NCI-H748 treated with DMSO at 0.1 percent for 48 hours (cell line): ENCODE measurements around the gene BRDT.

Source experiments
- DNase-seq: peaks from one replicate; lab custom pipeline; 2025; lab: John Stamatoyannopoulos, UW

BRDT gene

DNA sequence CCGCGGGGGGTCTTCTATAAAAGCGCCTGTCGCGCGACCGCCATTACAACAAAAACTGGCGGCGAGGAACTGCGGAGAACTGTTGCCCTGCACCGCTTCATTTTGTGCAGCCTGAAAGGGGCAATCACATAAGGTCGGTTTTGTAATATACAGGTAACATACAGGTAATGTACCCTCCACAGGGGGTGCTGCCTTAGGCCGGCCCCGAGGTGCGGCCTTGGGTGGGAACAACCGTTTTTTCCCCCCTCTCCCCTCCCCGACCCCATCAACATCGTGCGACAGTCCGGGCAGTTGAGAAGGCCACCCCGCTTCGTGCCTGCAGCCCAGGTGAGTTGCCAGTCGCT, at the start of gene BRDT:
TSS of gene BRDT (plus strand) at position 46 of the 344 bp plus-strand sequence. CDS start 13,354 bp downstream, outside the sequence.
- no peak for DNase-seq

DNA sequence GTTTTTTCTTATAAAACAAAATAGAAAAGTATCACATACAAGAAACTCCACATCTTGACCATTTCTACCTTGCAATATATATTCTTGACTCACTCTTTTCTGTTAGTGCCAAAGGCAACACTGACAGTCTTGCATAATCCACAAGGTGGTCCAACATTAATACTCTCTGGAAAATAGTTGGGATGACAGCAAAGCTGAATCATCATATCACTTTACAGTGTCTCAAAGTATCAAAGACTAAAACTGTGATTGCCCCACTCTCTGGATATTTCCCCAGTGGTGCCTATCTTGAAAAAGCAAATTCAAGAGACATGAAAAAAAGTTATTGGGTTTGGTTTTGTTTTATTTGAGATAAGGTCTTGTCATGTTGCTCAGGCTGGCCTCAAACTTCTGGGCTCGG, 48.6 kb upstream of the BRDT start:
- DNase-seq = no peak

DNA sequence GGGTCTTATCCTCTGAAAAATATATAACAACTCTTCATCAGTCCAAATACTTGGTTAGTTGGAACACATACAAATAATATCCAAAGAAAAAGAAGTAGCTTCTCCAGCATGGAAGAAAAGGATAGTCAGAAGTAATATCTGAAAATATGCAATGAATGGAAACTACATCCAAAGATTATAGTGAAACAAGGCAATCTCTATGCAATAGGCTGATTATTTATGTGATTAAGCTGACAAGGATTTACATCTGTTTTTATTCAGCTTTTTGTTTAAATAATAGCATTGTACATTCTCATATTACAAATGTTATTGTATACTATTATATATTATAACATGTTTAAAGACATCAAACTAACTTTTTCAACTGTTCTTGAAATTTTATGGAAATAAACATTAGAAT, 48.0 kb upstream of the BRDT start:
- no peak for DNase-seq

DNA sequence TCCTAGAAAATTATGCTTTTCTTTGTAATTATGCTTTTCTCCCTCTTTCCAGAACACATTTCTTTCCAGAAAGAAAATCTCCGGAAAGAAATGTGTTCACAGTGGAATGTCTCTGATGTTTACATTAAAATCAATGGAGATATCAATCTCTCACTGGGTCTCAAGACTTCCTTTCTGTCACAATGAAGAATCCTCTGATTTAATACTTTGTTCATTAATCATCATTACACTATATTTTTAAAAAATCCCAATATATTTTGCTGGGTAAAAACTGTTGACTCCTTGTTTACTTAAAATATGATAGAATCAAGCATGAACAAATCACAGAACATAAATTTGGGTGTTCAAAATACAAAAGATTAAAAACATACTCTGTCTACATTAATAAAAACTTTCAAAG, 36.9 kb upstream of the BRDT start:
- no peak for DNase-seq

DNA sequence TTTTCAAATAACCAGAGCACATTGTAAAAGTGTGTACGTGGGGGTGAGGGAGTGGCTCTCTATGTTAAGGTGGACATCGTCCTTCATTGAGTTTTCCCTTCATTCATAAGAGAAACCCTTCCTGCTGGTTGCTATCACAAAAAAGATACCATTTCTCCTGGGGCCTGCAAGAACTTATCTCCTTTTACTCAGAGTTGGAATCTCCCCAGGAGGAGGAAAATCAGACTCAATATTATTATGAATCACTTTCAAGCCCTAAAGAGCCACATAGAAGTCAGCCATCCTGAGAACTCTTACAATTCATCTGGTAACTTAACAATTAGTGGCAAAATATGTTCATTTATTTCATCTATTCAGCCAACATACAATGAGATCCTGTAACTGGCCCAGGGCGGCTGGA, 36.2 kb upstream of the BRDT start:
- DNase-seq = no peak

DNA sequence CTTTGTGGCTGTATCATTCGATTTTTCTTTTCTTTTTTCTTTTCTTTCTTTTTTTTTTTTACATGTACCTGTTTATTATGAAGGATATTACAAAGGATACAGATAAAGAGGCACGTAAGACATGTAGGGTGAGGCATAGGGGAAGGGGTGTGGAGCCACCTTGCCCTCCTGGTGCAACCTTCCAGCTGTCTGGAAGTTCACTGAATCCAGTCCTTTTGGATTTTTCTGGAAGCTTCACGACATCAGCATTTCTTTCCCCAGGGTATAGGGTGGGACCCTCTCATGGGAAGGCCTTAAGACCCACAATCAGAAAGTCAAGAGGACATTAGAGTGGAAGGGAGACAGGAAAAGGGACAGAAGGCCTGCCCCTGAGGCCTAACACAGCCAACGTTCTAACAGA, 33.2 kb upstream of the BRDT start:
- no peak for DNase-seq

DNA sequence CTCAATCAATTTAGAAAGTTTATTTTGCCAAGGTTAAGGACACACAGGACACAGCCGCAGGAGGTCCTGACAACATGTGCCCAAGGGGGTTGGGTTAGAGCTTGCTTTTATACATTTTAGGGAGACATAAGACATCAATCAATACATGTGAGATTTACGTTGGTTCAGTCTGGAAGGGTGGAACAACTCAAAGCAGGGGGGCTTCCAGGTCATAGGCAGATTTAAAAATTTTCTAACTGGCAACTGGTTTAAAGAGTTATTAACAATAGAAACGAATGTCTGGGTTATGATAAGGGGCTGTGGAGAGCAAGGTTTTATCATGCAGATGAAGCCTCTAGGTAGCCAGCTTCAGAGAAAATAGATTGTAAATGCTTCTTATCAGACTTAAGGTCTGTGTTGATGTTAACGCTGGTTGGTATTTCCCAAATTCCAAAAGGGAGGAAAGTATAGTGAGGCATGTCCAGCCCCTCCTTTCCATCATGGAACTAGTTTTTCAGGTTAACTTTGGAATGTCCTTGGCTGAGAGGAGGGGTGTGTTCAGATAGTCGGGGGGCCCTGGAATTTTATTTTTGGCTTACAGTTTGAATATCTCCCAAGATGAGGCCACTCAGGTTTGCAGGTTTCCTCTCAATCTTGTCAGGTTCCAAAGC, 32.3 kb upstream of the BRDT start:
- no peak for DNase-seq

DNA sequence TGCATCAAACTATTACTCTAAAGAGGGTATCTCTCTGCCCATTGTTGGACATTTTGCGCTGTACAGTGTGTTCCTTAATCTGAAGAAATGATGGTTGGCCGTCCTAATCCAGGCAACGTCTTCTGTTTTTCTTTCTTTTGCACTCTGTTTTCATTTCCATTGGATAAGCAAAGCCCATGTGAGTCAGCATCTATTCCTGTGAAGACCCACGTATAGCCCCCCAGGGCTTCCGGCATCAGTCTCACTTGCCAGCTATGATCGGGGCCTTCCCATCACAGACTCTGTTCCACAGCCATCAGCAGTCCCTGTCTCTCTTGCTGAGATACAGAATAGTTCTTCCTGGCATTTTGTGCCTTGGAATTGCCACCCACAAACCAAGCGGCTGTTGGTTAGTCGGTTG, 29.2 kb upstream of the BRDT start:
- DNase-seq = no peak

DNA sequence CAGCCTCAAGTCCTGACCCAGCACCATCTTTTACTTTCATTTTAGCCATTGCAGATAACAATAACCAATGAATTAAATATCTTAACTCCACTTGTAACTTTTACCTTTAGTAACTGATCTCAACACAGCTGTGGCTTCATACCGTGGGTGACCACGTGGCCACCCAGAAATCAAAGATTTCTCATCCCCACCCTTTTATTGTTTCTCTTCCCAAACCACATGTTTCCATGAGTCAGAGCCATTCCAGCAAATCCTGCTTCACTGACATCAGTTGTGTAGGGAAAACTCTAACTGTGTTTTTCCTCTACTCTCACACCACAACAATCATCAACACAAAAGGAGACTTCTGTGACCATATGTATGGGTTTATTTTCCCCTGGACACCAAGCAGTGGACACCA, 25.1 kb upstream of the BRDT start:
- no peak for DNase-seq

DNA sequence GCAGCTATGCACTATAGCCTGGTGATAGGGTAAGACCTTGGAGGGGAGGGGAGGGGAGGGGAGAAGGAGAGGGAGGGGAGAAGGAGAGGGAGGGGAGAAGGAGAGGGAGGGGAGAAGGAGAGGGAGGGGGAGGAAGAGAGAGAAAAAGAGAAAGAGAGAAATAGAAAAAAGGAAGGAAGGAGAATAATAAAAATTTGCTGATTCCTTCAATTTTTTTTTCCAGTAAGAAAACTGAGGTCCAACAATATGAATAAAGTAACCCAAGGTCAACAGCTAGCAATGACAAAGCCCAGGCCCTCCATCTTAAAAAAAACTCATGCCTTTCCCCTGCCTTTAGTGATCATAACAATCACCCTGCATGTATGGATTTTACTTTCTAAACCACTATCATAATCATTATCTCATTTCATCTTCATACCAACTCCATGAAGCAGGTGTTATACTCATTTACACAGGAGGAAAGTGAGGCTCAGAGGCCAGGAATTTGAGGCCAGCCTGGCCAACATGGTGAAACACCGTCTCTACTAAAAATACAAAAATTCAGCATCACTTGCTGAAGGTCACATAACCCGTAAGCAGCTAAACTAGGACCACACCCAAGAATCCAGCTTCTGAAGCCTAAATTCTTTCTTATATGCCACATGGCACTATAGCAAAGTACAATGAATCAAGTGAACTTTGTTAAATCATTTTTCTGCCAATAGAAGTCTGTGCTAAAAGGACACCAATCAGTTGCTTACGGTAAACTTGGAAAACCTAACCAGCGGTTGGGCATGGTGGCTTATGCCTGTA, 23.4 kb upstream of the BRDT start:
- no peak for DNase-seq

DNA sequence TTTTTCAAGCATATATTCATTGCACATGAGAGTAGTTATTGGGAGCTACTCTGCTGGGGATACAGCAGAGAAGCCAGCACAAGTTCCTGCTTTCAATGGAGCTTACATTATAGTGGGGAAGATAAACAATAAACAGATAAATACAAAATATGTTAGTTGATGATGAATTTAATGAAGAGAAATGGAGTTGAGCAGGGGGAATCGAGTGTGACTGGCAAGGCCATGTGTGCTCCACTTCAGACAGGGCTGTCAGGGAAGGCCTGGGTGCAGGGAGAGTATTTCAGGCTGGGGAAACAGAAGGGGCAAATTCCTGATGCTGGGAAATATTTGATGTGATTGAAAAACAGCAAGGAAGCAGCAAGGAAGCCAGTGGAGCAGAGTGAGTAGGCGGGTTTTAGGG, 21.2 kb upstream of the BRDT start:
- no peak for DNase-seq

DNA sequence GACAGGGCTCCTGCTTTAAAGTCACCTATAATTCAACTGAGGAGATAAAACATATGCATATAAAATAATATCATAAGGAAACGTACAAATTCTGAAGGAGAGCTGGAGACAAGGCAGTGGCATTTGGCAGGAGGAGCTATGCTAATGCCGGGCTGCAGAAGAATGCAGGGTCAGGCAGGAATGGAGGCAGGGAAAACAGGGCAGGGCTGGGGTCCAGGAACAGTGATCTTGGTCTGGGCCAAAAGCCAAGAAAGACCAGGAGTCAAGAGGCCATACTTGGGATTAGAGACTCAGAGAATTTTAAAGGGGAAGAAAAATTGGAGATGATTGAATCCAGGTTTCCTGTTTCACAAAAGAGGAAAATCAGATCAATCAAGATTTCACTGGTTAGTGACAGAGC, 20.0 kb upstream of the BRDT start:
- no peak for DNase-seq

DNA sequence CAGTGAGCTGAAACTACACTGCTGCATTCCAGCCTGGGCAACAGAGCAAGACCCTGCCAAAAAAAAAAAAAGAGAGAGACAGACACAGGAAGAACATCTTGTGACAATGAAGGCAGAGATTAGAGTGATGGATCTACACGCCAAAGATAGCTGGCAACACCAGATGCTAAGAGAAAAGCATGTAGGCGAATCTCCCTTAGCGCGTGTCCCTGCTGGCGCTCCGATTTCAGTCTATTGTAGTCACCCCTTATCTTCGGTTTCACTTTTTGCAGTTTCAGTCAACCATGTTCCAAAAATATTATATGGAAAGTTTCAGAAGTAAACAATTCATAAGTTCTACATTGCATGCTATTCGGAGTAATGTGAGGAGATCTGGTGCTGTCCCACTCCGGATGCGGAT, 11.6 kb upstream of the BRDT start:
- no peak for DNase-seq

DNA sequence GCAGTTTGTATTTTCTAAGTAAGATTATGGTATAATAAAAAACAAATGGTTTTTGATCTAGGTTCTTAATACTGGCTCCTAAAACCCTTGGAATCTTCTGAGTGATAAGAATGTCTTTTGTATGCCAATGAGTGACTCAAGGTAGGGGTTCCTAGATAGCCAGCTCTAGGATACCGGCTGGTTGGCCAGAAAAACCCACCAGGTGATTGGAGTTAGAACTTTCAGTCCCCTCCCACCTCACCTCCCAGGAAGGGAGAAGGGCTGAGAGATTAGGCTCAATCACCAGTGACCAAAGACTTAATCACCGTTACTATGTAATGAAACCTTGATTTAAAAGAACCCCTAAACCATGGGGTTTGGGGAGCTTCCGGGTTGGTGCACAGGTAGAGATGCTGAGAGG, 8.7 kb upstream of the BRDT start:
- DNase-seq = no peak

DNA sequence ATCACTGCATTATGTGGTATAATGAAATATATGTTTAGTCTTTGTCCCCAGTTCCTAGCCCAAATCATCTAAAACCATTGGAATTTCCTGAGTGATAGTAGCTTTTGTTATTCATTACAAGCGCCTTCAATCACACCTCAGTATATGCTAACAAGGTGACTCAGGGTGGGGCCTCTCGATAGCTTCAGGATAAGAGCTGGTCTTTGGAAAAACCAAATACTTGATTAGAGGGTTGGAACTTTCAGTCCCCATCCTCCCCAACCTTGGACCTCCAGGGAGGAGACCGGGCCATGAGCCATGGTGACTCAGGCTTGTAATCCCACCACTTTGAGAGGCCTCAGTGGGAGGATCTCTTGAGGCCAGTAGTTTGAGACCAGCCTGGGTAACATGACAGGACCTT, 5.1 kb upstream of the BRDT start:
- no peak for DNase-seq

DNA sequence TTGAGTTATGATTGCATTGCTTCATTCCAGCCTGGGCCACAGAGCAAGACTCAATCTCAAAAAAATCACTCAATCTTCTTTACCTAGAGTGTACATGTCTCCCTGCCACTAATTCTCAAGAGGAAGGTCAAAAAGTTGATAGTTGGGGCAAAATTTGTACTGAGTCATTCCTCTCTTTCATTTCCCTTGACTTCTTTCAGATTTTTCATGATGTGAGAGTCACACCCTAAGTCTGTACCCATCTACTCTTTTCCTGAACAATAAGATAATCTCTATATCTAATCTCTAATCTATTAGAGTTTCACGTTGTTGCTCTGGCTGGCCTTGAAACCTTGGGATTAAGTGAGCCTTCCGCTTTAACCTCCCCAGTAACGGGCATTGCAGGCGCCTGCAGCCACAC, 1.1 kb upstream of the BRDT start:
- no peak for DNase-seq

DNA sequence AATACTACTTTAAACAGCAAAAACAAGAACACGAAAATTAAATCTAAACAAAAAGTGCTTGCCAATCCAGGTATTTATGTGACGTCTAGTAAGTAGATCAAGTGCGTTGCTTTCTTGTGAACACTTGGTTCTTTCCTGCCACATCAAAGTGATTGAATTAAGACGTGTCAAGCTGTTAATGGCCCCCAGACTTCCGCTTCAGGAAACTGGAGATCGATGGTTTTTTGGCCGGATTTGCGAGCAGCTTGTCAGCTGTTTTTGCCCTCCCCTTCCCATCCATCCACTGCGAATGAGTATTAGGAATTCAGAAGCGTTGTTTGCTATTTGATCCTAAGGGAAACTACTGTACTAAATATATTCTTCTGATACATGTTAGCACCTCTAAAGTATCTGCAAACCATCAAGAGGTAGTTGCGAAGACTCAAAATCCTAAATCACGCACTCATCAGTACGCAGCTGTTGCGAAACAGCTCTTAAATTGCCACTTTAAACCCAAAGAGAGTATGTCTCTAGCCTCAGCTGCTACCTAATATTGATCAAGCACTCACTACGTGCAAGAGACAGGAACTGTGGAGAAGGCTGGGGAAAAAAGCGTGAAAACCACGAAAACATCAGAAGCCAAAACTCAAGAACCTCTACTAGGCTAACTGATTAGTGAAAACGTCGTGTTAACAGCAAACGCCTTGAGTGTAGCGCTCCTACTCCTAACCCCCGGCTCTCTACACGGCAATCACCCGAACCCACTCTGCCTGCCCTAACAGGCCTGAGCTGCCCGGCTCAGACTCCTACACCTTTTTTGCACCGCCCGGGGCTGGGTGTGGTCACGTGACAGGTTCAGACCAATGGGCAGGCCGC, 473 bp upstream of the BRDT start:
- DNase-seq = no peak

DNA sequence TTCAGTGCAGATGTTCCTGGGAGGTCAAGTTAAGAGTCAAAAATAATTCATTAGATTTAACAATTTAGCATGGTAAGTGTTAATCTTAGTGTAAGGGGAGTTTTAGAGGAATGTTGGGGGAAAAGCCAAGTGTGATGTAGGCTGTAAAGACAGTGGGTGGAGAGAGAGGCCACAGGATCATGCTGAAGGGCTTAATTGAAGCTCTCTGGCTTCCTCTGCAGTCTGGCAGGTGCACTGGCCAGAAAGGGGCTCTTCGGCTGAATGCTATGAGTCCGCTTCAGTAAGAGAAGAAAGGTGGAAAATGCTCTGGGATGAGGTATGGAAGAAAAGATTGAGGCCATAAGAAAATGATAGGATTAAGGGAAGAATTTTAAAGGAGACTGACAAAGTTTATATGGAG, 3.0 kb downstream of the BRDT start:
- DNase-seq = no peak

DNA sequence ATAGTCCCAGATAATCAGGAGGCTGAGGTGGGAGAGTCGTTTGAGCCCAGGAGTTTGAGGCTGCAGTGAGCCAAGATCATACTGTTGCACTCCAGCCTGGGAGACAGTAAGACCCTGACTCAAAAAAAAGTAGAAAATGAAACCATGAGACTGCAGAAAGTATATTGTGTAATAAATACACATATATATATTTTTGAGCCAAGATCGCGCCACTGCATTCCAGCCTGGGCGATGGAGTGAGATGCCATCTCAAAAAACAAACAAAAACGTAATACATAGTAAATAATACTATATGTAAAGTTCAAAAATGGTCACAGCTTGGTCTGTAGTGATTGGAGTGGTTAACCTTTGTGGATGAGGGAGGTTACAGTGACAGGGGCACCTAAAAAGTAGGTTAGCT, 9.7 kb downstream of the BRDT start:
- no peak for DNase-seq

DNA sequence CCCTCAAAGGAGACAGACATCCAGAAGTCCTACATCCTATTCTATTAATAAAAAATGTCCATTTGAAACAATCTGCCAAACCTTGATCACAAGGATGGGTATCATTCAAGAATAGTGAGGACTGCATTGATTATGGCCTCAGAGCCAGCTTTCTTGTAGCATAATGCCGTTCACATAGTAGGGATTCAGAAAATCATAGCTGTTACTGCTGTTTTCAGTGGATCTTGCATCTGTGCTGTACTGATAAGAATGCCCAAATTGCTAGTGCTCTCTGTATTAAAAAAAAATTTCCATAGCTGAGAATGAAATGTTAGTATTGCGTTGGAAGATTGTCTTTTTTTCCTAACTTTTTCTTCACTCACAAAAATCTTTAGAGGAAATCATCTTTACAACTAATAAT, 19.1 kb downstream of the BRDT start:
- no peak for DNase-seq

DNA sequence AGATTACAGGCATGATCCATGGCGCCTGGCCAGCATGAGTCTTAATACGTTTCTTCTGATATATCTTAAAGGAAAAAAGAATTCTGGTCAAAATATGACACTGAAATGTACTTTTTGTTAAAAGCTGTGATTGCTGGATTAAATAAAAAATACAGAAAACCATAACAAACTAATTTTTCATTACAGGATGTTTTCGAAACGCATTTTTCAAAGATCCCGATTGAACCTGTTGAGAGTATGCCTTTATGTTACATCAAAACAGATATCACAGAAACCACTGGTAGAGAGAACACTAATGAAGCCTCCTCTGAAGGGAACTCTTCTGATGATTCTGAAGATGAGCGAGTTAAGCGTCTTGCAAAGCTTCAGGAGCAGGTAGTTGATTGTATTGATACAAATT, 30.2 kb downstream of the BRDT start:
- no peak for DNase-seq

DNA sequence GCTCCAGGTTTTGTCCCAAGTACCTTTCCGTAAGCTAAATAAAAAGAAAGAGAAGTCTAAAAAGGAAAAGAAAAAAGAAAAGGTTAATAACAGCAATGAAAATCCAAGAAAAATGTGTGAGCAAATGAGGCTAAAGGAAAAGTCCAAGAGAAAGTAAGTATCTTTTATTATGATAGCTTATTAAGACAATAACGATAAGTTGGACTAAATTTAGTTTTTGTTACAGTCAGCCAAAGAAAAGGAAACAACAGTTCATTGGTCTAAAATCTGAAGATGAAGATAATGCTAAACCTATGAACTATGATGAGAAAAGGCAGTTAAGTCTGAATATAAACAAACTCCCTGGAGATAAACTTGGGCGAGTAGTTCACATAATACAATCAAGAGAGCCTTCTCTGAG, 31.5 kb downstream of the BRDT start:
- no peak for DNase-seq

DNA sequence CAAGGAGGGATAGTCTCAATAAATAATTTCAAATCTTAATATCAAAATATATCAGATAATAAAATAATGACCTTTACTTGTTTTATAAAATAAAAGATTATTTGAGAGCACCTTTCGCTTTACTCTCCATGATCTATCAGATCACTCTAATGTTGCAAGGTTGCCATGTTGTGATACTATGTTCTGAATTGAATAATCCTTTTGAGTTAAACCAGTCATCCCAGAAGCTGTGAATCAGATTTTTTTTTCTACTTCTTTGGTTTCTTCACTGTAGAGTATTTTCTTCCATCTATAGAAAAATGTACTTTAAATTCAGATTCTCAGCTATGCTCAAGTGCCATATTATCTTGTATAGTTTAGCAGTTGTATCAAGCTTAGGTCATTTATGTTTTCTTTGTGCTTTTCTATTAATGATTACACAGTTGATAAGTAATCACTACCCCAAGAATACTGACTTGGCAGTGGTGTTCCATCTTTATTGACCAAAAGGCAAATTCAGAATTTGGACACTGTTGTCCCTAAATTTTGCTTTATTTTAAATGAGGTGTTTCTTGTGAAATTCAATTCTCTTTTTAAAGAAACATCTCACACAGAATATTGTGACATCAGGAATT, 32.9 kb downstream of the BRDT start:
- no peak for DNase-seq
